Measurements from ENCODE around the gene RNF207.

RNF207 gene

GRCh38 chr1:6246497-6247467 is 40.9 kb downstream of the RNF207 start:
- Histone ChIP-seq H3K4me2 (ENCODE audit: low read depth, low read length, poor library complexity, severe bottlenecking) (no peak overlapping the region), H3K9me2 (replicated peaks; ENCODE audit: insufficient read depth, low read length) (no peaks in the 10 kb centered on the region), H3K4me3 (ENCODE audit: insufficient read depth, low read length, poor library complexity, severe bottlenecking) (no peak overlapping the region), H3K9me3 (ENCODE audit: insufficient read depth, low read length) (no peaks in the 10 kb centered on the region), H3K9ac (ENCODE audit: low read length) (no peak overlapping the region), H3K27ac (ENCODE audit: low read depth, low read length) (no peak overlapping the region), H3K27me3 (ENCODE audit: low read length) (no peaks in the 10 kb centered on the region), H3F3A (ENCODE audit: insufficient read depth) (no peaks in the 10 kb centered on the region), H2AFZ (ENCODE audit: low read depth, low read length, severe bottlenecking) (no peak overlapping the region), H3K36me3 (ENCODE audit: low read length) (no peaks in the 10 kb centered on the region), H4K20me1 (ENCODE audit: low read depth, low read length) (no peaks in the 10 kb centered on the region), H3K79me2 (ENCODE audit: insufficient read depth, low read length) (no peaks in the 10 kb centered on the region)
- TF ChIP-seq, protein P1, sequence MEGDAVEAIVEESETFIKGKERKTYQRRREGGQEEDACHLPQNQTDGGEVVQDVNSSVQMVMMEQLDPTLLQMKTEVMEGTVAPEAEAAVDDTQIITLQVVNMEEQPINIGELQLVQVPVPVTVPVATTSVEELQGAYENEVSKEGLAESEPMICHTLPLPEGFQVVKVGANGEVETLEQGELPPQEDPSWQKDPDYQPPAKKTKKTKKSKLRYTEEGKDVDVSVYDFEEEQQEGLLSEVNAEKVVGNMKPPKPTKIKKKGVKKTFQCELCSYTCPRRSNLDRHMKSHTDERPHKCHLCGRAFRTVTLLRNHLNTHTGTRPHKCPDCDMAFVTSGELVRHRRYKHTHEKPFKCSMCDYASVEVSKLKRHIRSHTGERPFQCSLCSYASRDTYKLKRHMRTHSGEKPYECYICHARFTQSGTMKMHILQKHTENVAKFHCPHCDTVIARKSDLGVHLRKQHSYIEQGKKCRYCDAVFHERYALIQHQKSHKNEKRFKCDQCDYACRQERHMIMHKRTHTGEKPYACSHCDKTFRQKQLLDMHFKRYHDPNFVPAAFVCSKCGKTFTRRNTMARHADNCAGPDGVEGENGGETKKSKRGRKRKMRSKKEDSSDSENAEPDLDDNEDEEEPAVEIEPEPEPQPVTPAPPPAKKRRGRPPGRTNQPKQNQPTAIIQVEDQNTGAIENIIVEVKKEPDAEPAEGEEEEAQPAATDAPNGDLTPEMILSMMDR (IDR thresholded peaks at IDR 0.05; ENCODE audit: insufficient read depth, low read length, poor library complexity, severe bottlenecking), result peak; percentile 74
- no peak for TF ChIP-seq EZH2phosphoT487 (conservative IDR thresholded peaks at IDR 0.05; ENCODE audit: low read length)

- H2AFZ ChIP-seq (ENCODE audit: low read depth, low read length, severe bottlenecking), result no peak overlapping the region
- no peak overlapping the region for H3K4me2 ChIP-seq (ENCODE audit: low read depth, low read length, poor library complexity, severe bottlenecking)
- H3K9me3 ChIP-seq (ENCODE audit: insufficient read depth, low read length), result no peaks in the 10 kb centered on the region
- no peaks in the 10 kb centered on the region for H4K20me1 ChIP-seq (ENCODE audit: low read depth, low read length)
- no peaks in the 10 kb centered on the region for H3F3A ChIP-seq (ENCODE audit: insufficient read depth)
- no peaks in the 10 kb centered on the region for H3K9me2 ChIP-seq (replicated peaks; ENCODE audit: insufficient read depth, low read length)
- no peaks in the 10 kb centered on the region for H3K27me3 ChIP-seq (ENCODE audit: low read length)
- no peak overlapping the region for H3K27ac ChIP-seq (ENCODE audit: low read depth, low read length)
- H3K4me3 ChIP-seq (ENCODE audit: insufficient read depth, low read length, poor library complexity, severe bottlenecking), result no peak overlapping the region
- no peak overlapping the region for H3K9ac ChIP-seq (ENCODE audit: low read length)
- no peaks in the 10 kb centered on the region for H3K36me3 ChIP-seq (ENCODE audit: low read length)
- TF ChIP-seq EZH2phosphoT487 (conservative IDR thresholded peaks at IDR 0.05; ENCODE audit: low read length), result no peak
- TF ChIP-seq, protein P1 (IDR thresholded peaks at IDR 0.05; ENCODE audit: insufficient read depth, low read length, poor library complexity, severe bottlenecking), result no peak
- no peaks in the 10 kb centered on the region for H3K79me2 ChIP-seq (ENCODE audit: insufficient read depth, low read length)
Measured at GRCh38 chr1:6247651-6248050, 41.7 kb downstream of the RNF207 start.

- H2AFZ ChIP-seq (ENCODE audit: low read depth, low read length, severe bottlenecking), result no peak overlapping the region
- H3K27me3 ChIP-seq (ENCODE audit: low read length), result no peaks in the 10 kb centered on the region
- H3F3A ChIP-seq (ENCODE audit: insufficient read depth), result no peaks in the 10 kb centered on the region
- H3K9me2 ChIP-seq (replicated peaks; ENCODE audit: insufficient read depth, low read length), result no peaks in the 10 kb centered on the region
- H3K9ac ChIP-seq (ENCODE audit: low read length), result no peak overlapping the region
- no peak overlapping the region for H3K4me2 ChIP-seq (ENCODE audit: low read depth, low read length, poor library complexity, severe bottlenecking)
- H3K4me3 ChIP-seq (ENCODE audit: insufficient read depth, low read length, poor library complexity, severe bottlenecking), result no peak overlapping the region
- H4K20me1 ChIP-seq (ENCODE audit: low read depth, low read length), result no peaks in the 10 kb centered on the region
- H3K36me3 ChIP-seq (ENCODE audit: low read length), result no peaks in the 10 kb centered on the region
- no peak for TF ChIP-seq EZH2phosphoT487 (conservative IDR thresholded peaks at IDR 0.05; ENCODE audit: low read length)
- TF ChIP-seq, protein P1 (IDR thresholded peaks at IDR 0.05; ENCODE audit: insufficient read depth, low read length, poor library complexity, severe bottlenecking), result no peak
- no peak overlapping the region for H3K27ac ChIP-seq (ENCODE audit: low read depth, low read length)
- no peaks in the 10 kb centered on the region for H3K9me3 ChIP-seq (ENCODE audit: insufficient read depth, low read length)
- H3K79me2 ChIP-seq (ENCODE audit: insufficient read depth, low read length), result no peaks in the 10 kb centered on the region
Measured at GRCh38 chr1:6248161-6248776, 42.4 kb downstream of the RNF207 start.

Measured in SU-DHL-6 (cell line).